SK-N-SH (cell line): ENCODE measurements around the gene VDAC2. TPM values are rescaled to one million over a fixed set of nuclear protein-coding genes. Genes with fewer than 3 reads are reported as not detected.
"Not testable (repeated sequence)": the region's sequence is repeated elsewhere in the genome, so short reads cannot be mapped to it uniquely, and the experiment has no call there.

Experiments used
- CTCF ChIA-PET: fragments of 300-600, 350-600 bp; formaldehyde crosslinking; extraction: SDS; loops from one replicate; lab custom pipeline; 2021; lab: Yijun Ruan, JAX
- POLR2A ChIA-PET: fragments of 350-600 bp; sonication (Branson Sonifier 250); formaldehyde crosslinking; extraction: SDS; loops from one replicate; lab custom pipeline; 2020; ENCODE audit warnings: antibody characterized with exemption, inconsistent platforms; lab: Yijun Ruan, JAX
- DNase-seq: peaks from one replicate; pipeline ENCODE4 v3.0.0; 2012
- H2AFZ ChIP-seq: fragments of 200-600 bp; sonication (generic); 2 replicates; pipeline ENCODE4 v1.8.1; 2016; ENCODE audit warnings: antibody characterized with exemption, mild to moderate bottlenecking, low read depth
- H3F3A ChIP-seq: fragments of 200-600 bp; sonication (generic); replicated peaks from 2 replicates; pipeline ENCODE3; 2016; ENCODE audit warnings: antibody characterized with exemption, mild to moderate bottlenecking; ENCODE audit not compliant: insufficient read depth
- H3K27ac ChIP-seq, 2 experiments: fragments of 200-500 bp in 1 of 2; fragments of 200-600 bp in 1 of 2; sonication (Bioruptor generic) in 1 of 2; sonication (generic), shearing (Covaris generic) in 1 of 2; 2 replicates each; pipeline versions ENCODE4 v1.5.1 to v1.6.1; 2014 to 2016; ENCODE audit warnings: low read depth in 2 of 2, inconsistent platforms in 1 of 2, low read length in 1 of 2, mild to moderate bottlenecking in 1 of 2, mixed read lengths in 1 of 2
- H3K27me3 ChIP-seq: fragments of 200-600 bp; sonication (generic), shearing (Covaris generic); 2 replicates; pipeline ENCODE4 v1.6.1; 2016; ENCODE audit warnings: mixed run types; ENCODE audit not compliant: insufficient read depth
- H3K36me3 ChIP-seq, 2 experiments: fragments of 200-500 bp in 1 of 2; fragments of 200-600 bp in 1 of 2; sonication (Bioruptor generic) in 1 of 2; sonication (generic) in 1 of 2; replicated peaks in 1 of 2; 2 replicates each; pipeline versions ENCODE3 to v1.5.1; 2014 to 2016; ENCODE audit warnings: low read length in 1 of 2, mild to moderate bottlenecking in 1 of 2; ENCODE audit not compliant: insufficient read depth in 2 of 2, control insufficient read depth in 1 of 2
- H3K4me1 ChIP-seq, 2 experiments: fragments of 200-500 bp in 1 of 2; fragments of 200-600 bp in 1 of 2; sonication (Bioruptor generic) in 1 of 2; sonication (generic), shearing (Covaris generic) in 1 of 2; 2 replicates each; pipeline versions ENCODE4 v1.5.1 to v1.6.1; 2014 to 2016; ENCODE audit warnings: low read depth in 1 of 2, low read length in 1 of 2, mixed run types in 1 of 2; ENCODE audit not compliant: insufficient read depth in 2 of 2, control insufficient read depth in 1 of 2
- H3K4me2 ChIP-seq: fragments of 200-600 bp; sonication (generic), shearing (Covaris generic); 2 replicates; pipeline ENCODE4 v1.6.1; 2017; ENCODE audit warnings: mixed run types
- H3K4me3 ChIP-seq, 2 experiments: fragments of 200-500 bp in 1 of 2; fragments of 200-600 bp in 1 of 2; sonication (Bioruptor generic) in 1 of 2; sonication (generic), shearing (Covaris generic) in 1 of 2; 2 replicates each; pipeline versions ENCODE4 v1.5.1 to v1.8.1; 2014 to 2016; ENCODE audit warnings: low read depth in 2 of 2, inconsistent platforms in 1 of 2, low read length in 1 of 2, mild to moderate bottlenecking in 1 of 2, mixed read lengths in 1 of 2, moderate library complexity in 1 of 2
- H3K79me2 ChIP-seq: fragments of 200-600 bp; sonication (generic); 2 replicates; pipeline ENCODE4 v1.8.1; 2017; ENCODE audit warnings: mild to moderate bottlenecking; ENCODE audit not compliant: insufficient read depth
- H3K9ac ChIP-seq: fragments of 200-600 bp; sonication (generic); 2 replicates; pipeline ENCODE4 v1.6.1; 2017; ENCODE audit warnings: mixed run types
- H3K9me2 ChIP-seq: fragments of 200-600 bp; sonication (generic); 2 replicates; pipeline ENCODE4 v1.6.1; 2017; ENCODE audit warnings: mixed run types
- H3K9me3 ChIP-seq: fragments of 200-600 bp; sonication (generic); 2 replicates; pipeline ENCODE4 v1.6.1; 2017; ENCODE audit warnings: mixed run types, mild to moderate bottlenecking, moderate library complexity
- H4K20me1 ChIP-seq: fragments of 200-600 bp; sonication (generic); 2 replicates; pipeline ENCODE4 v1.6.1; 2017; ENCODE audit warnings: mild to moderate bottlenecking, mixed run types; ENCODE audit not compliant: insufficient read depth
- EZH2phosphoT487 ChIP-seq: fragments of 200-600 bp; sonication (generic); IDR thresholded peaks from 2 replicates; pipeline ENCODE4 v1.6.1; 2017; ENCODE audit warnings: low read depth, mixed run types, mild to moderate bottlenecking, antibody characterized with exemption, moderate library complexity, borderline replicate concordance
- FOXJ3 ChIP-seq: sonication (generic); formaldehyde crosslinking; IDR thresholded peaks from 2 replicates; pipeline ENCODE4 v1.5.1; 2020; ENCODE audit warnings: mild to moderate bottlenecking, missing genetic modification reagents
- GABPA ChIP-seq: IDR thresholded peaks from 2 replicates; pipeline ENCODE4 v1.4.0; 2012; ENCODE audit warnings: low read depth, mild to moderate bottlenecking
- MEF2A ChIP-seq: IDR thresholded peaks from 2 replicates; pipeline ENCODE4 v1.4.0; 2012; ENCODE audit warnings: low read depth, borderline replicate concordance
- RAD21 ChIP-seq: IDR thresholded peaks from 2 replicates; pipeline ENCODE4 v1.6.1; 2012; ENCODE audit warnings: mild to moderate bottlenecking, low read length
- RCOR1 ChIP-seq: fragments of 150-350 bp; IDR thresholded peaks from 2 replicates; pipeline ENCODE4 v1.6.1; 2017; ENCODE audit warnings: antibody characterized with exemption, low read length
- SMC3 ChIP-seq: IDR thresholded peaks from 2 replicates; pipeline ENCODE4 v1.6.1; 2012; ENCODE audit warnings: low read depth, low read length, improper control_type of control experiment
- TAF1 ChIP-seq: IDR thresholded peaks from 2 replicates; pipeline ENCODE4 v1.6.1; 2012; ENCODE audit warnings: low read depth, mild to moderate bottlenecking, low read length, moderate library complexity, borderline replicate concordance
- TCF12 ChIP-seq: IDR thresholded peaks from 2 replicates; pipeline ENCODE4 v1.4.0; 2012
- TEAD4 ChIP-seq: IDR thresholded peaks from 2 replicates; pipeline ENCODE4 v1.4.0; 2012; ENCODE audit warnings: mild to moderate bottlenecking, borderline replicate concordance; ENCODE audit not compliant: insufficient read depth
- YY1 ChIP-seq: IDR thresholded peaks from 2 replicates; pipeline ENCODE4 v1.4.0; 2012; ENCODE audit warnings: low read depth, mild to moderate bottlenecking
- WGBS: methylation state at CpG from one replicate; pipeline ENCODE4 v1.1.6; 2017; ENCODE audit warnings: low lambda C conversion rate; 5-methylcytosine and 5-hydroxymethylcytosine counted together
- polyA plus RNA-seq, 3 experiments: library from polyadenylated mRNA; depleted of rRNA; stranded (reverse); fragments of >200 nt; gene quantifications; 2 replicates each; pipeline ENCODE4 v1.2.3, GENCODE V29; 2012
- TF ChIP-seq, protein P1 (sequence below): IDR thresholded peaks from 2 replicates; pipeline ENCODE4 v1.4.0; 2012; ENCODE audit warnings: low read depth, borderline replicate concordance
- TF ChIP-seq, protein P2 (sequence below): fragments of 200-600 bp; sonication (generic); IDR thresholded peaks from 2 replicates; pipeline ENCODE4 v1.6.1; 2017; ENCODE audit warnings: antibody characterized with exemption, mild to moderate bottlenecking, moderate library complexity

VDAC2 gene
- polyA plus RNA-seq, 1 of the 3 experiments (the other 2 are of a cell fraction) = 98.3 TPM

DNA sequence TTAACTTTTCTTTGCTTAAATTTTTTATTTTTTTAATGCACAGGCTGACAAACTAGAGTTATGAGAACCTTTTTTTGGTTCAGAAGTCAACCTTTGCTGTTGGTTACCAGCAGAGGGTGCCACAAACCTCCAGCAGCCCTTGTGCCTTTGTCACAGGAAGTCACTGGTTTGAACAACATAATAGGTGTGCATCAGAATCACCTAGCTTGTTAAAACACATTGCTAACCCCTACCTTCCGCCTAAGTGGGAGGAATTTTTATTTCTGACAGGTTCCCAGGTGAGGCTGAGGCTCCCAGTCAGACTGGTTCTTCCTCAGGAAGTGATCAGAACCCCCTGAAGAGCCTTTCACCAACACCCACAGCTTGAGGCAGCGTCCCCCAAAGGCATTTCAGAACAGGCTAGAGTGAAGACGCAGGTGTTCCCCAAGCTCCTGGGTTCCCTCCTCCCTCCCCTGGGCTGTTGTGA lies 22.6 kb upstream of the VDAC2 start:
- H3K36me3 ChIP-seq = no peaks in the 10 kb centered on the region
- 54% methylated on average over 2 of the region's 3 CpGs for WGBS
- H4K20me1 ChIP-seq = no peaks in the 10 kb centered on the region
- DNase-seq = peak; percentile 63
- H3K27ac ChIP-seq = no peak overlapping the region
- H3K4me1 ChIP-seq = 0 out of 4 replicates have a peak, but pooled peaks cover 0 to 5% of the 10 kb centered on the region in 2 experiments
- no peak overlapping the region for H3K4me2 ChIP-seq
- H3K79me2 ChIP-seq = peaks cover 7% of the 10 kb centered on the region; the same call in 1 of the 2 replicates
- CTCF ChIA-PET = interaction anchor here (0.6 to 3.8 kb wide), 20 partner anchors 9 to 935 kb away, joined by 3 to 40 read pairs (median 4); partner anchors contain the start of genes COMTD1 and SAMD8
- peaks cover 21% of the 10 kb centered on the region for H3F3A ChIP-seq
- H3K9me3 ChIP-seq = no peaks in the 10 kb centered on the region
- no peaks in the 10 kb centered on the region for H3K9me2 ChIP-seq
- H3K27me3 ChIP-seq = no peaks in the 10 kb centered on the region
- no peak overlapping the region for H3K4me3 ChIP-seq
- no peak overlapping the region for H3K9ac ChIP-seq
- TF ChIP-seq TAF1 = no peak
- peak; percentile 58 for TF ChIP-seq SMC3
- TF ChIP-seq RAD21 = peak; percentile 74
- no peak for TF ChIP-seq TEAD4
- TF ChIP-seq EZH2phosphoT487 = no peak
- TF ChIP-seq, protein P1, sequence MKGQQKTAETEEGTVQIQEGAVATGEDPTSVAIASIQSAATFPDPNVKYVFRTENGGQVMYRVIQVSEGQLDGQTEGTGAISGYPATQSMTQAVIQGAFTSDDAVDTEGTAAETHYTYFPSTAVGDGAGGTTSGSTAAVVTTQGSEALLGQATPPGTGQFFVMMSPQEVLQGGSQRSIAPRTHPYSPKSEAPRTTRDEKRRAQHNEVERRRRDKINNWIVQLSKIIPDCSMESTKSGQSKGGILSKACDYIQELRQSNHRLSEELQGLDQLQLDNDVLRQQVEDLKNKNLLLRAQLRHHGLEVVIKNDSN = no peak
- TF ChIP-seq GABPA = no peak
- no peak for TF ChIP-seq TCF12
- no peak for TF ChIP-seq RCOR1
- no peak for TF ChIP-seq MEF2A
- TF ChIP-seq, protein P2, sequence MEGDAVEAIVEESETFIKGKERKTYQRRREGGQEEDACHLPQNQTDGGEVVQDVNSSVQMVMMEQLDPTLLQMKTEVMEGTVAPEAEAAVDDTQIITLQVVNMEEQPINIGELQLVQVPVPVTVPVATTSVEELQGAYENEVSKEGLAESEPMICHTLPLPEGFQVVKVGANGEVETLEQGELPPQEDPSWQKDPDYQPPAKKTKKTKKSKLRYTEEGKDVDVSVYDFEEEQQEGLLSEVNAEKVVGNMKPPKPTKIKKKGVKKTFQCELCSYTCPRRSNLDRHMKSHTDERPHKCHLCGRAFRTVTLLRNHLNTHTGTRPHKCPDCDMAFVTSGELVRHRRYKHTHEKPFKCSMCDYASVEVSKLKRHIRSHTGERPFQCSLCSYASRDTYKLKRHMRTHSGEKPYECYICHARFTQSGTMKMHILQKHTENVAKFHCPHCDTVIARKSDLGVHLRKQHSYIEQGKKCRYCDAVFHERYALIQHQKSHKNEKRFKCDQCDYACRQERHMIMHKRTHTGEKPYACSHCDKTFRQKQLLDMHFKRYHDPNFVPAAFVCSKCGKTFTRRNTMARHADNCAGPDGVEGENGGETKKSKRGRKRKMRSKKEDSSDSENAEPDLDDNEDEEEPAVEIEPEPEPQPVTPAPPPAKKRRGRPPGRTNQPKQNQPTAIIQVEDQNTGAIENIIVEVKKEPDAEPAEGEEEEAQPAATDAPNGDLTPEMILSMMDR = peak; percentile 75
- no peak for TF ChIP-seq FOXJ3 (CRISPR knock-in tag)
- no peak for TF ChIP-seq YY1
- POLR2A ChIA-PET = no interaction called here
- H2AFZ ChIP-seq = no peak overlapping the region

DNA sequence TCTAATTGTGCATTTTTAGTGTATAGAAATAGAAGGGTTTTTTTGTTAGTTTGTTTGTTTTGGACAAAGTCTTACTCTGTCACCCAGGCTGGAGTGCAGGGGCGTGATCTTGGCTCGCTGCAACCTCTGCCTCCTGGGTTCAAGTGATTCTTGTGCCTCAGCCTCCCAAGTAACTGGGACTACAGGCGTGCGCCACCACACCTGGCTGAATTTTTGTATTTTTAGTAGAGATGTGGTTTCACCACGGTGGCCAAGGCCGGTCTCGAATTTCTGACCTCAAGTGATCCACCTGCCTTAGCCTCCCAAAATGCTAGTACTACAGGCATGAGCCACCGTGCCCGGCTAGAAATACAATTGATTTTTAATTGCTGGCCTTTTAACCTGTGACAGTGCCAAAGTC lies 22.1 kb upstream of the VDAC2 start:
- H3K79me2 ChIP-seq, H3K4me2 ChIP-seq, DNase-seq, H2AFZ ChIP-seq, H3K4me1 ChIP-seq, H3K27me3 ChIP-seq, H3K9me2 ChIP-seq, H4K20me1 ChIP-seq, H3K9me3 ChIP-seq, POLR2A ChIA-PET, H3K36me3 ChIP-seq, H3K9ac ChIP-seq, H3K27ac ChIP-seq, H3K4me3 ChIP-seq: not testable (repeated sequence)
- WGBS = 97% methylated on average over 9 of the region's 9 CpGs
- CTCF ChIA-PET = interaction anchor here (0.6 to 3.8 kb wide), 17 partner anchors 8 to 936 kb away, joined by 3 to 40 read pairs (median 5); partner anchors contain the start of genes COMTD1 and SAMD8
- peaks cover 21% of the 10 kb centered on the region for H3F3A ChIP-seq
